CD4-positive, alpha-beta T cell treated with Interleukin-15 for 4 hours (primary cell): ENCODE data around the gene BATF.

ENCODE experiments used
- DNase-seq: peaks from one replicate; pipeline ENCODE4 v3.0.0-alpha.2; 2020; ENCODE audit warnings: low spot score

BATF gene

DNA sequence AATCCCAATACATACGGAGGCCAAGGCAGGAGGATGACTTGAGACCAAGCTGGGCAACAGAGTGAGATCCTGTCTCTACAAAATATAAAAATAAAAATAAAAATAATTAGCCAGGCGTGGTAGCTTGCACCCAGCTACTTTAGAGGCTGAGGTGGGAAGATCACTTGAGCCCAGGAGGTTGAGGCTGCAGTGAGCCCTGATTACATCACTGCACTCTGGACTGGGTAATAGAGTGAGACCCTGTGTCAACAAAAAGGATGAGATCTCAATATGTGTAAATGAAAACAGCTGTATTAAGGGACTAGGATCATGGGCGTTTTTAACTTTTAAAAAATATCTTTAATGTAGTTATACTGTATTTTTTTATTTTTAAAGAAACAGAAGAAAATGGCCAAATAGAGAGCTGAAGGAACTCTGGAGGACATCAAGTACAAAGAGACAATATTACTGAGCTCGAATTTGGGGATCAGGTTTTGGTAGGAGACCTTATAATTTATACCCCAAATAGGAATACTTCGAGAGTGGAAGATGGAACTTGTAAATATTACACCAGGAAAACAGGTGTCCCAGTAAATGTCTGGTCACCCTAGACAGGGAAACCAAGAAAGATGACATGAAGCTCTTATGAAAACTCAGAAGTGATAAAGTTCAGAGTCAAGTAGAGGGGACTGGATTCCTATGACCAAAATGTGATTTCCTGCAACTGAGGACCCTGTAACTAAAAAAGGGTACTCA is 13.1 kb downstream of the BATF start:
- DNase-seq, result no peak

DNA sequence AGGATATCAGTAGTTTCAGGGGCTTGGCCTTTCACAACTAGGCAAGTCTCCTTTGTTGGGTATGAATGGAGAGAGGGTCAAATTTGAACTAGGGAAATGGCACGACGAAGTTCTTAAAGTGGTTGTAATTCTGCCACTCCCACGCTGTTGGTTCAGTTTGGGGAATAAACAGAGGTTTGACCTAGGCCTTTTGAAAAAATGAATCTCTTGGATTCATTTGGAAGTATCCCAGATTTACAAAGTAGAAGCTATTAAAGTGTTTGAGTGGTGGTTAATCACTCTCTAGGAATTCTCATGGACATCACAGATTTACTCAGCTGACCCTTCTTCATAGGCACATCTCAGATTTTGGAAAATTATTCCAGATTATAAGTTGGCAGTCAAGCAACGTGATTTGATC is 14.8 kb downstream of the BATF start:
- DNase-seq, result no peak

- no peak for DNase-seq
Measured at GRCh38 chr14:75539162-75539560, 16.9 kb downstream of the BATF start.

- peak; percentile 43 for DNase-seq
Measured at GRCh38 chr14:75539561-75540478, 17.6 kb downstream of the BATF start.

DNA sequence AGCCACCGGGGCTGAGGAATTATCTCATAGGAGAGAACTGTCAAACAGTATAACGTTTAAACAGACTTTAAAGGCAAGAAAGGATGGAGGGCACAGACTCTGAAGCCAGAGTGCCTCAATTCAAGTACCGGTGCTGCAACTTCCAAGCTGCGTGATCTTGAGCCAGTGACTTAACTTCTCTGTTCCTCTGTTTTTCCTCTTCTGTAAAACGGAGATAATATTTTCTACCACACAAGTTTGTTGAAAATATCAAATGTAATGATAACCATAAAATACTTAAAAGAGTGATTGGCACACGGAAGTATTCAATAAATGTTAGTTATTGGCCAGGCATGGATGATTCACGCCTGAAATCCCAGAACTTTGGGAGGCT is 18.2 kb downstream of the BATF start:
- DNase-seq, result no peak

GRCh38 chr14:75542588-75543091 is 20.4 kb downstream of the BATF start:
- peak; percentile 78 for DNase-seq

GRCh38 chr14:75543253-75543652 is 21.0 kb downstream of the BATF start:
- DNase-seq, result no peak

DNA sequence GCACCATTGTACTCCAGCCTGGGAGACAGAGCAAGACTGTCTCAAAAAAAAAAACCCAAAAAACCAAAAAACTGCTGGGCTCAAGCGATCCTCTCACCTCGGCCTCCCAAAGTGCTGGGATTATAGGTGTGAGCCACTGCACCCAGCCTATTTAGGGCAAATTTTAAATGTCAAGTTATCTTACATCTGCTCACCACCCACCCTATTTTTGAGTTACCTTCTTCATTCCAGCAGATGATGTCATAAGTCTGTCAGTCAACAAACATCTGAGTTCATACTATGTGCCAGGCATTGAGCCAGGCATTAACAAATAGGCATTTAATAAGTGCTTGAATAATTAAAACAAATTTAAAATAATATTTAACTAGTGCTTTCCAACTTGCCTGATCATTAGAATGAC is 21.5 kb downstream of the BATF start:
- DNase-seq, result no peak

DNA sequence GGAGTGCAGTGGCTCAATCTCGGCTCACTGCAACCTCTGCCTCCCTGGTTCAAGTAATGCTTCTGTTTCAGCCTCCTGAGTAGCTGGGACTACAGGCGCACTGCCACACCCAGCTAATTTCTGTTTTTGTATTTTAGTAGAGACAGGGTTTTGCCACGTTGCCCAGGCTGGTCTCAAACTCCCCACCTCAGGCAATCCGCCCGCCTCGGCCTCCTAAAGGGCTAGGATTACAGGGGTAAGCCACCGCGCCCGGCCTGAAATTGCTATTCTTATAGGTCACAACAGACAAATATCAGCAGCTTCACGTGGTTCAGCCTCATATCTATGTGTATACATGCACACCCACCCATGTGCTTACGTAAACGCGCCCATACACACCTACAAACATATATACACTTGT is 23.6 kb downstream of the BATF start:
- DNase-seq, result no peak

DNA sequence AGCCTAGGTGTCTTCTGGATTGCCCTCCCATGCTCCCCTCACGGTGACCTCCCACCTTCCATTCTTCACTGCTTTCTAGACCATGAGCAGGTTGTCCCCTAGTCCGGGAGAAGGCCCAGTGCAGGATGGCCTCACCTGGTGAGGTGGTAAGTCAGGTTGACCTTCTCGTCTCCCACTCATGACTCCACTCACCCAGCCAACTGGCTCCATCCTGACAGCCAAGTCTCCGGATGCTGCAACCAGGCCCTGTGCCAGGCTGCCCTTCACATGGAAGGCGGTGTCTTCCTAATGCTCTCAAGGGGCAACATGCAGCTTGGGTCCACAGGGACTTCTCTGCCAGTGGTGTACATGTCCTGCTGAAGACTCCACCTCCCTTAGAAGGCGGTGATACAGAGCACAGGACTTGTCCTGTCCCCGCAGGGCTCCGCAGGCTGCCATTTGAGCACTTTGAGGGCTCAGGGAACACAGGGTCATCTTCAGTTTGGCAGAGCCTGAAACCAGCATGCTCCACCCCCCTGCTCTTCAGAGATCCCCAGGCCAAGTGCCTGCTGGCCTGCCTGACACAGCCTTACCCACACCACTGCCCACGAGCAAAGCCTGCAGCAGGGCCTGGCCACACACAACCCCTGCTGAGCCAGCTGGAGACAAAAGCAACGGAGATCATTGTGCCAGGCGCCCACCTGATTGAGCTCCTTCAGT is 25.4 kb downstream of the BATF start:
- DNase-seq, result no peak

DNA sequence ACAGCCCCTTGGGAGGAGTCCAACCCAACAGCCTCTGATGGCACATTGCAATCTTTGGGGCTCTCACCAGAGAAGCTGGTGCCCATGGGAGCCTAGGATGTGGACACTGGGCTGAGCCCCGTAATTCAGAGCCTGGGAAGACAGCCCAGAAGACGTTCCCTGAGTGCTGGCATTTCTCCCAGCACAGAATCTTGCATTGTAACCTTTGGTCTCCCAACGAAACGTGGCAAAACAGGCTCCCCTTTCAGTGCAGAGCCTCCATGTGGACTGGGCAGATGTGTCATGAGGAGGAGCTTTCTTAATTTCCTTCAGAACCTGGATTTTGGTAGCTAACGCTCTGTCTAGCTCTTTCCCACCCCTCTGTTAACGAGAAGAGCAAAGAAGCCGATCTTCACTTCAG is 26.3 kb downstream of the BATF start:
- DNase-seq, result no peak

DNA sequence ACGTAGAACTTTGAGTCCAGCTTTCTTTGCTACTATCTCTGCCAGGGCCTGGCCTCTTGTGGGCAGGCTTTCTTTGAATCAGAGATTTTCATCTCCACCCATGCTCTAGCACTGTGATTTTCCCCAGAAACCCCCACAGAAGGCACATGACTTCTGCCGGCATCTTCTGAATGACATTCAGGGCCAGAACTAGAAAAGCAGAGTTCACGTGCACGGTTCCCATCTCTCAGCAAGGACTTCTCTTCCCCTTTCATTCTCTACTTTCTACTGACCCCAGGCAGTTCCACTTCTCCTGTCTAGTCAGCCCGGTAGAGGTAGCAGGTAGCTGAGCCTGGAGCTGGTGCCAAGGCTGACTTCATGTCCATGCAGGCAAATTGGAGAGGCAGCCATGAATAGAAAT is 26.9 kb downstream of the BATF start:
- DNase-seq, result no peak

DNA sequence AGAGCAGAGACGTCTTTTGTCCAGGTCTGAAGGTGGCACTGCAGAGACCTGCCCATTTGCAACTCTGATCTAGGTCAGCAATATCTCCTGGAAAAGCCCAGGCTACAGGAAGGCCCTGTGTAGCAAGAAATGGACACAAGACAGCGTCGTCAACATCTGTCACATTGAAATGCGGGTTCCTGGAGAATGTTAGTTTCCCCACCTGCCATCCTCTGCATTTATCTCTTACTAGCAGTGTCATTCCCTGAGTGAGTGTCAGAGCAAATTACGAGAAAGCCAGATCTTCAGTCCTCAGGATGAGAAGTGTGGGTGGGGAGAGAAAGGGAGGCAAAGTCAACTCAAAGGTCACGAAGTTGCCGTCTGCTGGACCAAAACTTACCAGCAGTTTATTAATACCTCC is 28.8 kb downstream of the BATF start:
- DNase-seq, result no peak

- no peak for DNase-seq
Measured at GRCh38 chr14:75553157-75553556, 30.9 kb downstream of the BATF start.

GRCh38 chr14:75553761-75554364 is 31.6 kb downstream of the BATF start:
- no peak for DNase-seq

DNA sequence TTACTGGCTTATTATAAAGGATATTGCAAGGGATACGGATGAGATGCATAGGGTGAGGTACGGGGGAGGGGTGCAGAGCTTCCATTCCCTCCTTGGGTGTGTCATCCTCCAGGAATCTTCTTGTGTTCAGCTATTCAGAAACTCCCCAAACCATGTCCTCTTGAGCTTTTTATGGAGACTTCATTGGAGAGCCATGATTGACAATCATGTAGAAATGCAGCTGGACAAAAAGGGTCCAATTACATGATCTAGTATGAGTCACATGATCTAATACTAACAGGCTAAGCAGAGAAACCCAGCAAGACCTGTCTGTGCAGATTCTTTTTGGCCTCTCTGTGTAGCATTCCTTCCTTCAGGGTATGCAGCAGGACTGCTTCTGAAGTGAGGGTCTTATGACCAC is 32.2 kb downstream of the BATF start:
- no peak for DNase-seq

DNA sequence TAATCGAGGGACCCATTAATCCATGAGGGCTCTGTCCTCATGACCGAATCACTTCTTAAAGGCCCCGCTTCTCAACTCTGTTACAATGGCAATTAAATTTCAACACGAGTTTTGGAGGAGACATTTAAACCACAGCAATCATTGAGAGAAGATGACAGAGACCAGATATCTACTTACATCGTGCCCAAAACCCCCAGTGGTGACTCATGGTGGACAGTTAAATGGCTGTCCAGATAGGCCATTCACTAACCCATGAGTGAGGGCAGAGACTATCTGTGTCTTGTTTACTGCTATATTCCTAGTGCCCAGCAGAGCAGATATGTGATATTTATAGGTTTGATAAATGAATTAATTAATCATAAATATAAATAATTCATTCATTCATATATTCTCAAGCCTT is 36.2 kb downstream of the BATF start:
- no peak for DNase-seq

DNA sequence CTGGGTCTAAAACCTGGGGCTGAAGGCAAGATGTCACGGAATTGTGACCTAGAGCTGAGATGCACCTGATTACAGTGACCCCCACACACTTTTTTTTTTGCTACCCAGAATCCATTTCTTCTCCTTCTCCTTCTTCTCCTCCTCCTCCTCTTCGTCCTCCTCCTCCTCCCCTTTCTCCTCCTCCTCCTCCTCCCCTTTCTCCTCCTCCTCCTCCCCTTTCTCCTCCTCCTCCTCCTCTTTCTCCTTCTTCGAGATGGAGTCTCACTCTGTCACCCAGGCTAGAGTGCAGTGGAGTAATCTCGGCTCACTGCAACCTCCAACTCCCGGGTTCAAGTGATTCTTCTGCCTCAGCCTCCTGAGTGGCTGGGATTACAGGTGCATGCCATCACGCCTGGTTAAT is 36.8 kb downstream of the BATF start:
- no peak for DNase-seq

DNA sequence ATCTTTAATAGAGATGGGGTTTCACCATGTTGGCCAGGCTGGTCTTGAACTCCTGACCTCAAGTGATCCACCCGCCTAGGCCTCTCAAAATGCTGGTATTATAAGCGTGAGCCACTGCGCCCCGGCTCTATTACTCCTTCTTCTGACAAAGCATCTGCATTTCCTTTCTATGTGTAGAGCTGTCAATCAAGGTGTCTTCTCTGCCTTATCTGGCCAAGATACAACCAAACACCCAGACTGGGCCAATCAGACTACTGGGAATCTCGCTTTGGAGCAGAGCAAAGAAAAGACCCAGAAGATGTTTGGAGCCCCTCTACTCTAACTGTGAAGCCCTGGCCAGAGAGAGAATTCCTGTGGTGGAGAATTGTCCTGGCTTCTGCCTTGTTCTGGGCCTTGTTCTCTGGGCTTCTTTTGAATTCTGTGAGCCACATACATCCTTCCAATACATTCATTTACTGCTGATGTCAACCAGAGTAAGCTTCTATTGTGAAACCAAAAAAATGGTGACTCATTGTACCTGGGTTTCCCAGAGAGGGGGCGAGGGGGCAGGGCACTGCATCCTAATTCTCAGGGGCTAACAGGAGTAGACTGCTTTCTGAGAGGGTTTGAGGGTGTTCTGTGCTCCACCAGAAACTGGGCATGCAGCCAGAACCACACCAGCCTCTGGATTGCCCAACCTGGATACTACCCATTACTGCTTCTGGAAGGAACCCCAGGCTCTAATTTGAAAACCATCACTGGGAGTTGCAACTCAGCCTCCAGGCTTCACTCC is 37.4 kb downstream of the BATF start:
- no peak for DNase-seq

DNA sequence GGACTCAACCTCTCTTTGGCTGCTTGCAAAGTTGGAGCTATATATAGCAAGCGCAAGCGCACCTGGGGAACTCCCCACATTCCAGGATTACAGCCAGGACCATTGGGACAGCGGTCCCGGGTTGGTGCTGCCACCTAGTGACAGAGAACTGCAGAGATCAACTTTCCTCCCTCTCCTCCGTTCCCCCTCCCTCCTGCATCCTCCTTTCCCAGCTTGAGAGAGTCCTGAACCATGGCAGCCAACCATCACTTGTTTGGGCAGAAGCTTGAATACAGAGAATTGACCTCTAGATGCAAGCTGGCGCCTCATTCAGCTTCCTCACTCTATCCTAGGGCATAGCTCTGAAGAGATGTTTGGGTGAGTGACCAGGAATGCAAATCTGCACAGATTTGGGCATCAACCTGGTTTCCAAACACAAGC is 38.8 kb downstream of the BATF start:
- peak; percentile 52 for DNase-seq

- no peak for DNase-seq
Measured at GRCh38 chr14:75562089-75562488, 39.8 kb downstream of the BATF start.
